ENCODE data around the gene TFR2. TPM values are rescaled to one million over a fixed set of nuclear protein-coding genes. Genes with fewer than 3 reads are reported as not detected.
A peak's percentile ranks its signal among the peaks of the same experiment; 100 is the strongest.

TFR2 gene
- total and polyA plus RNA-seq, 2 of the 13 experiments (the other 11 are each of a cell fraction or from before 2014, with no cell fraction given), result 36.9 to 64.2 TPM

DNA sequence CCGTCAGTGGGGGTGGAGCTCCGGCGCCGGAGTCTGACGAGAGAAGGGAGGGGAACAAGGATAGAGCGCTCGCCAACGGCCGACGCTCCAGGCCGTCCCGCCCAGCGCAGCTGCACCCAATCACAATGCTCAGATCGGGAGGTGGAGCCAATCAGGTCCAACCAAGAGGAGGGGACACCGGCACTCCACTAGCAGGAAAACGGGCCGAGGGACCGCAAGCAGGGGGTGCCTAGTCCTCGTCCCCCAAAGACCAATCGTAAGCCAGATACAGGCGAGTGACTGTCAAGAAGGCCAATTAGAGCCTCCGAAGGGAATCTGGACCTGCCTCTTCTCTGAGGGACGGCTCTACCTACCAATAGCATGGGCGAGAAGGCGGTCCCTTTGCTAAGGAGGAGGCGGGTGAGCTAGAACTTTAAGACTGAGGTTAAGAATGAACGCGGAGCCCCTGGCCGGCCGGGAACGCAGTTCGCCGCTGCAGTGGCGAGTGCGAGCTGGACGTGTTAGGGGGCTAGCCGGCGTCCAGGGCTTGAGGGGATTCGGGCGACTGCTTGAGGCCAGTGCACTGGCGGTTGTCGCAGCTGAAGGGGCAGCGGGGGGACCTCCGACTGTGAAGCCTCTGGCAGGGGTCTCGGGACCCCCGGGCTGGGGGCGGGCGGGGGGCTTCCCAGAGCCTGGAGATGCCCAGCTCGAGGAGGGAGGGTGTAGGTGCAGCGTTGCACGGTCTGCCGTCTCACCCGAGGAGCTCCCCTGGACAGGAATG is 54.9 kb downstream of the TFR2 start, which contains the start of gene FBXO24 (continued):
- TF ChIP-seq, protein P1, sequence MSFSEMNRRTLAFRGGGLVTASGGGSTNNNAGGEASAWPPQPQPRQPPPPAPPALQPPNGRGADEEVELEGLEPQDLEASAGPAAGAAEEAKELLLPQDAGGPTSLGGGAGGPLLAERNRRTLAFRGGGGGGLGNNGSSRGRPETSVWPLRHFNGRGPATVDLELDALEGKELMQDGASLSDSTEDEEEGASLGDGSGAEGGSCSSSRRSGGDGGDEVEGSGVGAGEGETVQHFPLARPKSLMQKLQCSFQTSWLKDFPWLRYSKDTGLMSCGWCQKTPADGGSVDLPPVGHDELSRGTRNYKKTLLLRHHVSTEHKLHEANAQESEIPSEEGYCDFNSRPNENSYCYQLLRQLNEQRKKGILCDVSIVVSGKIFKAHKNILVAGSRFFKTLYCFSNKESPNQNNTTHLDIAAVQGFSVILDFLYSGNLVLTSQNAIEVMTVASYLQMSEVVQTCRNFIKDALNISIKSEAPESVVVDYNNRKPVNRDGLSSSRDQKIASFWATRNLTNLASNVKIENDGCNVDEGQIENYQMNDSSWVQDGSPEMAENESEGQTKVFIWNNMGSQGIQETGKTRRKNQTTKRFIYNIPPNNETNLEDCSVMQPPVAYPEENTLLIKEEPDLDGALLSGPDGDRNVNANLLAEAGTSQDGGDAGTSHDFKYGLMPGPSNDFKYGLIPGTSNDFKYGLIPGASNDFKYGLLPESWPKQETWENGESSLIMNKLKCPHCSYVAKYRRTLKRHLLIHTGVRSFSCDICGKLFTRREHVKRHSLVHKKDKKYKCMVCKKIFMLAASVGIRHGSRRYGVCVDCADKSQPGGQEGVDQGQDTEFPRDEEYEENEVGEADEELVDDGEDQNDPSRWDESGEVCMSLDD (CRISPR knock-in tag; IDR thresholded peaks at IDR 0.05; ENCODE audit: borderline replicate concordance), result no peak
- TF ChIP-seq PAWR (CRISPR knock-in tag; IDR thresholded peaks at IDR 0.05; ENCODE audit: borderline replicate concordance) (no peak), XRCC5 (optimal IDR thresholded peaks at IDR 0.05; ENCODE audit: low read length) (peak; percentile 80), NFYC (CRISPR knock-in tag; IDR thresholded peaks at IDR 0.05) (peak; percentile 98), MAF1 (CRISPR knock-in tag; IDR thresholded peaks at IDR 0.05; ENCODE audit: borderline replicate concordance) (no peak), IRX3 (CRISPR knock-in tag; IDR thresholded peaks at IDR 0.05; ENCODE audit: borderline replicate concordance, low read depth) (no peak), ZNF780A (CRISPR knock-in tag; IDR thresholded peaks at IDR 0.05) (no peak), KLF9 (CRISPR knock-in tag; IDR thresholded peaks at IDR 0.05; ENCODE audit: low read depth) (no peak), ZC3H13 (CRISPR knock-in tag; IDR thresholded peaks at IDR 0.05) (no peak), ZNF577 (CRISPR knock-in tag; IDR thresholded peaks at IDR 0.05; ENCODE audit: borderline replicate concordance, low read depth) (no peak)
- TF ChIP-seq, protein P2, sequence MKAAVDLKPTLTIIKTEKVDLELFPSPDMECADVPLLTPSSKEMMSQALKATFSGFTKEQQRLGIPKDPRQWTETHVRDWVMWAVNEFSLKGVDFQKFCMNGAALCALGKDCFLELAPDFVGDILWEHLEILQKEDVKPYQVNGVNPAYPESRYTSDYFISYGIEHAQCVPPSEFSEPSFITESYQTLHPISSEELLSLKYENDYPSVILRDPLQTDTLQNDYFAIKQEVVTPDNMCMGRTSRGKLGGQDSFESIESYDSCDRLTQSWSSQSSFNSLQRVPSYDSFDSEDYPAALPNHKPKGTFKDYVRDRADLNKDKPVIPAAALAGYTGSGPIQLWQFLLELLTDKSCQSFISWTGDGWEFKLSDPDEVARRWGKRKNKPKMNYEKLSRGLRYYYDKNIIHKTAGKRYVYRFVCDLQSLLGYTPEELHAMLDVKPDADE (CRISPR knock-in tag; IDR thresholded peaks at IDR 0.05), result no peak
- TF ChIP-seq, protein P3, sequence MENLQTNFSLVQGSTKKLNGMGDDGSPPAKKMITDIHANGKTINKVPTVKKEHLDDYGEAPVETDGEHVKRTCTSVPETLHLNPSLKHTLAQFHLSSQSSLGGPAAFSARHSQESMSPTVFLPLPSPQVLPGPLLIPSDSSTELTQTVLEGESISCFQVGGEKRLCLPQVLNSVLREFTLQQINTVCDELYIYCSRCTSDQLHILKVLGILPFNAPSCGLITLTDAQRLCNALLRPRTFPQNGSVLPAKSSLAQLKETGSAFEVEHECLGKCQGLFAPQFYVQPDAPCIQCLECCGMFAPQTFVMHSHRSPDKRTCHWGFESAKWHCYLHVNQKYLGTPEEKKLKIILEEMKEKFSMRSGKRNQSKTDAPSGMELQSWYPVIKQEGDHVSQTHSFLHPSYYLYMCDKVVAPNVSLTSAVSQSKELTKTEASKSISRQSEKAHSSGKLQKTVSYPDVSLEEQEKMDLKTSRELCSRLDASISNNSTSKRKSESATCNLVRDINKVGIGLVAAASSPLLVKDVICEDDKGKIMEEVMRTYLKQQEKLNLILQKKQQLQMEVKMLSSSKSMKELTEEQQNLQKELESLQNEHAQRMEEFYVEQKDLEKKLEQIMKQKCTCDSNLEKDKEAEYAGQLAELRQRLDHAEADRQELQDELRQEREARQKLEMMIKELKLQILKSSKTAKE (CRISPR knock-in tag; IDR thresholded peaks at IDR 0.05; ENCODE audit: borderline replicate concordance), result no peak
- TF ChIP-seq, protein P4, sequence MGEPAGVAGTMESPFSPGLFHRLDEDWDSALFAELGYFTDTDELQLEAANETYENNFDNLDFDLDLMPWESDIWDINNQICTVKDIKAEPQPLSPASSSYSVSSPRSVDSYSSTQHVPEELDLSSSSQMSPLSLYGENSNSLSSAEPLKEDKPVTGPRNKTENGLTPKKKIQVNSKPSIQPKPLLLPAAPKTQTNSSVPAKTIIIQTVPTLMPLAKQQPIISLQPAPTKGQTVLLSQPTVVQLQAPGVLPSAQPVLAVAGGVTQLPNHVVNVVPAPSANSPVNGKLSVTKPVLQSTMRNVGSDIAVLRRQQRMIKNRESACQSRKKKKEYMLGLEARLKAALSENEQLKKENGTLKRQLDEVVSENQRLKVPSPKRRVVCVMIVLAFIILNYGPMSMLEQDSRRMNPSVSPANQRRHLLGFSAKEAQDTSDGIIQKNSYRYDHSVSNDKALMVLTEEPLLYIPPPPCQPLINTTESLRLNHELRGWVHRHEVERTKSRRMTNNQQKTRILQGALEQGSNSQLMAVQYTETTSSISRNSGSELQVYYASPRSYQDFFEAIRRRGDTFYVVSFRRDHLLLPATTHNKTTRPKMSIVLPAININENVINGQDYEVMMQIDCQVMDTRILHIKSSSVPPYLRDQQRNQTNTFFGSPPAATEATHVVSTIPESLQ (CRISPR knock-in tag; conservative IDR thresholded peaks at IDR 0.05), result no peak
- TF ChIP-seq, protein P5, sequence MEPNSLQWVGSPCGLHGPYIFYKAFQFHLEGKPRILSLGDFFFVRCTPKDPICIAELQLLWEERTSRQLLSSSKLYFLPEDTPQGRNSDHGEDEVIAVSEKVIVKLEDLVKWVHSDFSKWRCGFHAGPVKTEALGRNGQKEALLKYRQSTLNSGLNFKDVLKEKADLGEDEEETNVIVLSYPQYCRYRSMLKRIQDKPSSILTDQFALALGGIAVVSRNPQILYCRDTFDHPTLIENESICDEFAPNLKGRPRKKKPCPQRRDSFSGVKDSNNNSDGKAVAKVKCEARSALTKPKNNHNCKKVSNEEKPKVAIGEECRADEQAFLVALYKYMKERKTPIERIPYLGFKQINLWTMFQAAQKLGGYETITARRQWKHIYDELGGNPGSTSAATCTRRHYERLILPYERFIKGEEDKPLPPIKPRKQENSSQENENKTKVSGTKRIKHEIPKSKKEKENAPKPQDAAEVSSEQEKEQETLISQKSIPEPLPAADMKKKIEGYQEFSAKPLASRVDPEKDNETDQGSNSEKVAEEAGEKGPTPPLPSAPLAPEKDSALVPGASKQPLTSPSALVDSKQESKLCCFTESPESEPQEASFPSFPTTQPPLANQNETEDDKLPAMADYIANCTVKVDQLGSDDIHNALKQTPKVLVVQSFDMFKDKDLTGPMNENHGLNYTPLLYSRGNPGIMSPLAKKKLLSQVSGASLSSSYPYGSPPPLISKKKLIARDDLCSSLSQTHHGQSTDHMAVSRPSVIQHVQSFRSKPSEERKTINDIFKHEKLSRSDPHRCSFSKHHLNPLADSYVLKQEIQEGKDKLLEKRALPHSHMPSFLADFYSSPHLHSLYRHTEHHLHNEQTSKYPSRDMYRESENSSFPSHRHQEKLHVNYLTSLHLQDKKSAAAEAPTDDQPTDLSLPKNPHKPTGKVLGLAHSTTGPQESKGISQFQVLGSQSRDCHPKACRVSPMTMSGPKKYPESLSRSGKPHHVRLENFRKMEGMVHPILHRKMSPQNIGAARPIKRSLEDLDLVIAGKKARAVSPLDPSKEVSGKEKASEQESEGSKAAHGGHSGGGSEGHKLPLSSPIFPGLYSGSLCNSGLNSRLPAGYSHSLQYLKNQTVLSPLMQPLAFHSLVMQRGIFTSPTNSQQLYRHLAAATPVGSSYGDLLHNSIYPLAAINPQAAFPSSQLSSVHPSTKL (CRISPR knock-in tag; IDR thresholded peaks at IDR 0.05), result no peak
- TF ChIP-seq, protein P6, sequence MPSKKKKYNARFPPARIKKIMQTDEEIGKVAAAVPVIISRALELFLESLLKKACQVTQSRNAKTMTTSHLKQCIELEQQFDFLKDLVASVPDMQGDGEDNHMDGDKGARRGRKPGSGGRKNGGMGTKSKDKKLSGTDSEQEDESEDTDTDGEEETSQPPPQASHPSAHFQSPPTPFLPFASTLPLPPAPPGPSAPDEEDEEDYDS (CRISPR knock-in tag; IDR thresholded peaks at IDR 0.05), result peak; percentile 68; the same call in 1 of the 2 replicates
